H9 (cell line): Measurements from ENCODE around the gene CNIH1. TPM values are rescaled to one million over a fixed set of nuclear protein-coding genes. Genes with fewer than 3 reads are reported as not detected.
A peak's percentile ranks its signal among the peaks of the same experiment; 100 is the strongest.

Experiments
- DNase-seq: peaks from one replicate; pipeline ENCODE4 v3.0.0-alpha.2; 2017
- H2AFZ ChIP-seq: one replicate; pipeline ENCODE4 v1.6.1; 2013; ENCODE audit warnings: mild to moderate bottlenecking, low read length, control low read depth, moderate library complexity
- H2AK5ac ChIP-seq: 2 replicates; pipeline ENCODE4 v1.6.1; 2013; ENCODE audit warnings: low read length, control low read depth, mixed read lengths; ENCODE audit not compliant: insufficient read length
- H2BK120ac ChIP-seq: one replicate; pipeline ENCODE4 v1.6.1; 2013; ENCODE audit warnings: low read depth, mild to moderate bottlenecking, low read length, control low read depth, inconsistent platforms; ENCODE audit not compliant: poor library complexity, severe bottlenecking
- H2BK12ac ChIP-seq: 2 replicates; pipeline ENCODE4 v1.6.1; 2013; ENCODE audit warnings: low read length, control low read depth, mixed read lengths, low read depth; ENCODE audit not compliant: insufficient read length
- H2BK15ac ChIP-seq: 2 replicates; pipeline ENCODE4 v1.6.1; 2013; ENCODE audit warnings: low read depth, low read length, control low read depth
- H2BK20ac ChIP-seq: one replicate; pipeline ENCODE4 v1.6.1; 2013; ENCODE audit warnings: low read depth, mild to moderate bottlenecking, low read length, control low read depth, inconsistent platforms; ENCODE audit not compliant: poor library complexity, severe bottlenecking
- H2BK5ac ChIP-seq: 2 replicates; pipeline ENCODE4 v1.6.1; 2013; ENCODE audit warnings: low read length, control low read depth, mixed read lengths; ENCODE audit not compliant: insufficient read length
- H3K14ac ChIP-seq: 2 replicates; pipeline ENCODE4 v1.6.1; 2013; ENCODE audit warnings: low read length, control low read depth; ENCODE audit not compliant: insufficient read depth
- H3K18ac ChIP-seq: 2 replicates; pipeline ENCODE4 v1.6.1; 2013; ENCODE audit warnings: low read depth, mild to moderate bottlenecking, mixed read lengths, low read length, control low read depth; ENCODE audit not compliant: insufficient read length
- H3K23ac ChIP-seq: 2 replicates; pipeline ENCODE4 v1.6.1; 2013; ENCODE audit warnings: low read length, control low read depth, mixed read lengths, low read depth; ENCODE audit not compliant: insufficient read length
- H3K23me2 ChIP-seq: 2 replicates; pipeline ENCODE4 v1.6.1; 2013; ENCODE audit warnings: low read depth, mild to moderate bottlenecking, mixed read lengths, low read length, control low read depth; ENCODE audit not compliant: insufficient read length, poor library complexity, severe bottlenecking
- H3K27ac ChIP-seq: 2 replicates; pipeline ENCODE4 v1.5.1; 2013; ENCODE audit warnings: low read length, control low read depth, mixed read lengths, low read depth; ENCODE audit not compliant: insufficient read length
- H3K27me3 ChIP-seq: 2 replicates; pipeline ENCODE4 v1.6.1; 2013; ENCODE audit warnings: low read length, control low read depth, inconsistent platforms; ENCODE audit not compliant: insufficient read depth
- H3K4ac ChIP-seq: 2 replicates; pipeline ENCODE4 v1.6.1; 2013; ENCODE audit warnings: low read depth, mild to moderate bottlenecking, control low read depth, inconsistent platforms, low read length, moderate library complexity
- H3K4me1 ChIP-seq: 2 replicates; pipeline ENCODE4 v1.6.1; 2013; ENCODE audit warnings: low read length, control low read depth, inconsistent platforms; ENCODE audit not compliant: insufficient read depth
- H3K4me2 ChIP-seq: 2 replicates; pipeline ENCODE4 v1.6.1; 2013; ENCODE audit warnings: low read length, control low read depth, mixed read lengths; ENCODE audit not compliant: insufficient read length, insufficient read depth
- H3K56ac ChIP-seq: 2 replicates; pipeline ENCODE4 v1.6.1; 2013; ENCODE audit warnings: low read depth, mild to moderate bottlenecking, mixed read lengths, low read length, control low read depth; ENCODE audit not compliant: insufficient read length
- H3K79me1 ChIP-seq: 2 replicates; pipeline ENCODE4 v1.6.1; 2013; ENCODE audit warnings: low read depth, mild to moderate bottlenecking, moderate library complexity, low read length, control low read depth, inconsistent platforms; ENCODE audit not compliant: insufficient read depth, poor library complexity, severe bottlenecking
- H3K79me2 ChIP-seq: 2 replicates; pipeline ENCODE4 v1.6.1; 2013; ENCODE audit warnings: low read length, control low read depth, inconsistent platforms; ENCODE audit not compliant: insufficient read depth
- H3K9ac ChIP-seq: 2 replicates; pipeline ENCODE4 v1.6.1; 2013; ENCODE audit warnings: low read length, control low read depth, mixed read lengths; ENCODE audit not compliant: insufficient read length; ENCODE audit errors: extremely low read depth
- H3K9me3 ChIP-seq: one replicate; pipeline ENCODE4 v1.6.1; 2013; ENCODE audit warnings: low read depth, low read length, inconsistent platforms; ENCODE audit not compliant: control insufficient read depth
- H3T11ph ChIP-seq: one replicate; pipeline ENCODE4 v1.6.1; 2013; ENCODE audit warnings: mild to moderate bottlenecking, low read length, control low read depth, inconsistent platforms
- H4K20me1 ChIP-seq: one replicate; pipeline ENCODE4 v1.6.1; 2013; ENCODE audit not compliant: control insufficient read depth, insufficient read length, insufficient read depth
- H4K5ac ChIP-seq: 2 replicates; pipeline ENCODE4 v1.6.1; 2013; ENCODE audit warnings: low read depth, mild to moderate bottlenecking, mixed read lengths, low read length, control low read depth; ENCODE audit not compliant: insufficient read length
- H4K8ac ChIP-seq: replicated peaks from 2 replicates; pipeline ENCODE4 v1.6.1; 2013; ENCODE audit warnings: low read length, control low read depth, mixed read lengths, low read depth; ENCODE audit not compliant: insufficient read length
- H4K91ac ChIP-seq: 2 replicates; pipeline ENCODE4 v1.6.1; 2013; ENCODE audit warnings: low read depth, mild to moderate bottlenecking, moderate library complexity, mixed read lengths, low read length, control low read depth; ENCODE audit not compliant: insufficient read length
- H3K27ac Mint-ChIP-seq, 3 experiments: 2 replicates in 2 of 3; 3 replicates in 1 of 3; pipeline ENCODE4 v1.8.0; 2020 to 2021; ENCODE audit warnings: mixed read lengths in 3 of 3, mild to moderate bottlenecking in 1 of 3, moderate library complexity in 1 of 3
- H3K27me3 Mint-ChIP-seq: 2 replicates; pipeline ENCODE4 v1.8.0; 2021; ENCODE audit warnings: low read depth, mild to moderate bottlenecking, moderate library complexity, mixed read lengths
- H3K36me3 Mint-ChIP-seq, 3 experiments: 2 replicates in 2 of 3; 3 replicates in 1 of 3; pipeline ENCODE4 v1.8.0; 2020 to 2021; ENCODE audit warnings: low read depth in 3 of 3, mixed read lengths in 3 of 3; ENCODE audit not compliant: insufficient read depth in 1 of 3
- H3K4me1 Mint-ChIP-seq, 2 experiments: 2 replicates each; pipeline ENCODE4 v1.8.0; 2020; ENCODE audit warnings: mixed read lengths in 2 of 2
- H3K4me3 Mint-ChIP-seq, 2 experiments: 2 replicates in 1 of 2; 3 replicates in 1 of 2; pipeline ENCODE4 v1.8.0; 2020 to 2021; ENCODE audit warnings: mild to moderate bottlenecking in 2 of 2, mixed read lengths in 2 of 2, moderate library complexity in 1 of 2
- H3K9me3 Mint-ChIP-seq, 2 experiments: 2 replicates in 1 of 2; 3 replicates in 1 of 2; pipeline ENCODE4 v1.8.0; 2020; ENCODE audit warnings: mild to moderate bottlenecking in 2 of 2, mixed read lengths in 2 of 2, moderate library complexity in 1 of 2
- CTCF ChIP-seq: fragments of 200-600 bp; sonication (generic); conservative IDR thresholded peaks from 3 replicates; pipeline ENCODE4 v1.8.0; 2021; ENCODE audit warnings: antibody characterized with exemption, mild to moderate bottlenecking
- WGBS: extraction: QIAGEN DNeasy Blood & Tissue Kit; methylation state at CpG from one replicate; pipeline ENCODE4 v1.1.7; 2013; ENCODE audit warnings: missing lambda C conversion rate, low lambda C conversion rate, mixed read lengths; ENCODE audit not compliant: insufficient read length; ENCODE audit errors: extremely low coverage; 5-methylcytosine and 5-hydroxymethylcytosine counted together
- long read RNA-seq: library from polyadenylated mRNA; unstranded; transcript quantifications from one replicate; pipeline ENCODE4 v2.0.0, GENCODE V29; 2020
- total RNA-seq: library from RNA; stranded (reverse); gene quantifications from 2 replicates; pipeline ENCODE4 v1.2.1, GENCODE V29; 2021

CNIH1 gene
- 99.3 and 108 TPM in 2 replicates for total RNA-seq
- long read RNA-seq, full-length matches to known transcripts: 315 of 324 reads
- long read RNA-seq, partial matches to known transcripts: 1 of 324 reads
- long read RNA-seq, other reads (novel, unspliced or antisense): 8 of 324 reads

GRCh38 chr14:54440873-54441868, at the start of gene CNIH1:
Gene CNIH1, minus strand, starts transcription at chr14:54441374. Its CDS starts 47 bp downstream, at chr14:54441327.
- H3K27me3 Mint-ChIP-seq: no peaks in the 10 kb centered on the region
- Histone ChIP-seq H3K79me1 (peaks cover 3% of the 10 kb centered on the region), H3K56ac (no peak within 1 kb of the TSS), H3K9ac (peak within 1 kb of the TSS; percentile 89), H3K4me2 (peak within 1 kb of the TSS; percentile 70), H2BK5ac (no peak within 1 kb of the TSS), H3T11ph (no peak within 1 kb of the TSS), H4K20me1 (no peaks in the 10 kb centered on the region), H3K9me3 (no peaks in the 10 kb centered on the region), H2BK20ac (no peak within 1 kb of the TSS), H4K91ac (no peak within 1 kb of the TSS), H2BK15ac (no peak within 1 kb of the TSS), H3K23me2 (peaks cover 4% of the 10 kb centered on the region), H3K4ac (no peak within 1 kb of the TSS), H3K23ac (no peak within 1 kb of the TSS), H2BK120ac (no peak within 1 kb of the TSS), H2AK5ac (no peak within 1 kb of the TSS), H3K27ac (peak within 1 kb of the TSS; percentile 27), H3K4me1 (peaks cover 5% of the 10 kb centered on the region; the same call in 1 of the 2 replicates), H3K27me3 (no peaks in the 10 kb centered on the region), H3K18ac (peak within 1 kb of the TSS; percentile 95), H3K79me2 (peaks cover 22% of the 10 kb centered on the region), H2AFZ (peak within 1 kb of the TSS; percentile 95), H4K8ac (peak within 1 kb of the TSS; percentile 14), H3K14ac (peak within 1 kb of the TSS; percentile 98), H4K5ac (no peak within 1 kb of the TSS), H2BK12ac (peak within 1 kb of the TSS; percentile 71)
- TF ChIP-seq CTCF: peak; percentile 93
- no CpG with 5 or more reads among the region's 100 CpGs for WGBS
- peak; percentile 90 for DNase-seq
- peaks cover 10 to 15% (median 13%) of the 10 kb centered on the region in 3 experiments for H3K36me3 Mint-ChIP-seq
- peak within 1 kb of the TSS; percentile 93 to 99 (median 98) for H3K27ac Mint-ChIP-seq
- H3K9me3 Mint-ChIP-seq: no peaks in the 10 kb centered on the region
- peak within 1 kb of the TSS; percentile 81 to 97 for H3K4me3 Mint-ChIP-seq
- H3K4me1 Mint-ChIP-seq: peaks cover 28 to 48% of the 10 kb centered on the region in 2 experiments
